Activated T-cell treated with anti-CD3 and anti-CD28 coated beads, Interleukin-2, amount 50 U/mL, for 72 hours (primary cell): ENCODE measurements around the gene PTPN13. TPM values are rescaled to one million over a fixed set of nuclear protein-coding genes. Genes with fewer than 3 reads are reported as not detected.
A peak's percentile ranks its signal among the peaks of the same experiment; 100 is the strongest.
"Not testable (repeated sequence)": the region's sequence is repeated elsewhere in the genome, so short reads cannot be mapped to it uniquely, and the experiment has no call there.

Source experiments
- ATAC-seq, 2 donors: fragments of 150-1000 bp; cut with Tn5 transposase; replicated peaks in 1 of 2; 2 replicates each; pipeline ENCODE4 v1.10.0; 2021; ENCODE audit warnings: moderate library complexity in 2 of 2, mild to moderate bottlenecking in 1 of 2
- DNase-seq, 2 donors: peaks; one replicate each; pipeline ENCODE4 v3.0.0; 2021 to 2022; ENCODE audit warnings: mixed read lengths in 1 of 2
- H3K27ac Mint-ChIP-seq: one replicate; pipeline ENCODE4 v1.8.0; 2022; ENCODE audit warnings: mild to moderate bottlenecking, moderate library complexity, mixed read lengths
- H3K27me3 Mint-ChIP-seq: one replicate; pipeline ENCODE4 v1.8.0; 2022; ENCODE audit warnings: low read depth, mixed read lengths
- H3K36me3 Mint-ChIP-seq, 2 donors: one replicate each; pipeline ENCODE4 v1.8.0; 2022; ENCODE audit warnings: mixed read lengths in 2 of 2, mild to moderate bottlenecking in 1 of 2; ENCODE audit not compliant: insufficient read depth in 2 of 2
- H3K4me1 Mint-ChIP-seq: one replicate; pipeline ENCODE4 v1.8.0; 2022; ENCODE audit warnings: low read depth, mixed read lengths
- H3K4me3 Mint-ChIP-seq, 2 donors: one replicate each; pipeline ENCODE4 v1.8.0; 2022; ENCODE audit warnings: mild to moderate bottlenecking in 2 of 2, mixed read lengths in 2 of 2, moderate library complexity in 2 of 2
- H3K9me3 Mint-ChIP-seq, 2 donors: one replicate each; pipeline ENCODE4 v1.8.0; 2022; ENCODE audit warnings: mixed read lengths in 2 of 2
- total RNA-seq, 2 donors: library from RNA; stranded (reverse); gene quantifications; one replicate each; pipeline ENCODE4 v1.2.3, GENCODE V29; 2022

Gene PTPN13
- total RNA-seq, 2 donors from 2014 or later, result 2.4 to 7.8 TPM

GRCh38 chr4:86717651-86718050 is 123.5 kb downstream of the PTPN13 start:
- Mint-ChIP-seq H3K4me1 (no peaks in the 10 kb centered on the region), H3K36me3 (no peaks in the 10 kb centered on the region), H3K27ac (no peak overlapping the region), H3K27me3 (peaks cover 8% of the 10 kb centered on the region), H3K9me3 (no peaks in the 10 kb centered on the region), H3K4me3 (no peak overlapping the region)
- DNase-seq (no peak), ATAC-seq (no peak)

GRCh38 chr4:86718152-86718551 is 124.0 kb downstream of the PTPN13 start:
- DNase-seq (no peak), ATAC-seq (no peak)
- Mint-ChIP-seq H3K27ac (no peak overlapping the region), H3K36me3 (no peaks in the 10 kb centered on the region), H3K9me3 (no peaks in the 10 kb centered on the region), H3K4me1 (no peaks in the 10 kb centered on the region), H3K4me3 (no peak overlapping the region), H3K27me3 (peaks cover 8% of the 10 kb centered on the region)

GRCh38 chr4:86719149-86719548 is 125.0 kb downstream of the PTPN13 start:
- not testable (repeated sequence) for H3K36me3 Mint-ChIP-seq, DNase-seq, H3K9me3 Mint-ChIP-seq, H3K27ac Mint-ChIP-seq, H3K27me3 Mint-ChIP-seq, H3K4me1 Mint-ChIP-seq, ATAC-seq, H3K4me3 Mint-ChIP-seq

GRCh38 chr4:86720508-86721068 is 126.5 kb downstream of the PTPN13 start:
- Mint-ChIP-seq H3K27me3 (no peaks in the 10 kb centered on the region), H3K4me1 (no peaks in the 10 kb centered on the region), H3K9me3 (no peaks in the 10 kb centered on the region), H3K36me3 (no peaks in the 10 kb centered on the region), H3K4me3 (no peak overlapping the region), H3K27ac (no peak overlapping the region)
- ATAC-seq, result no peak
- no peak for DNase-seq

- no peaks in the 10 kb centered on the region for H3K9me3 Mint-ChIP-seq
- no peak for ATAC-seq
- DNase-seq, result no peak
- no peak overlapping the region for H3K4me3 Mint-ChIP-seq
- H3K4me1 Mint-ChIP-seq, result no peaks in the 10 kb centered on the region
- H3K27me3 Mint-ChIP-seq, result no peaks in the 10 kb centered on the region
- H3K27ac Mint-ChIP-seq, result no peak overlapping the region
- H3K36me3 Mint-ChIP-seq, result no peaks in the 10 kb centered on the region
These were observed 127.3 kb downstream of the PTPN13 start for GRCh38 chr4:86721412-86721811.

- H3K27ac Mint-ChIP-seq, result no peak overlapping the region
- H3K27me3 Mint-ChIP-seq, result peaks cover 13% of the 10 kb centered on the region
- H3K9me3 Mint-ChIP-seq, result peaks cover 3 to 9% of the 10 kb centered on the region in 2 donors
- ATAC-seq (no peak), DNase-seq (no peak)
- H3K4me1 Mint-ChIP-seq, result no peaks in the 10 kb centered on the region
- H3K36me3 Mint-ChIP-seq, result peaks cover 2 to 4% of the 10 kb centered on the region in 2 donors
- H3K4me3 Mint-ChIP-seq, result no peak overlapping the region
These were observed 136.2 kb downstream of the PTPN13 start for GRCh38 chr4:86730310-86730709.

- Mint-ChIP-seq H3K9me3 (peaks cover 4 to 7% of the 10 kb centered on the region in 2 donors), H3K27me3 (no peaks in the 10 kb centered on the region), H3K4me3 (no peak overlapping the region), H3K36me3 (no peaks in the 10 kb centered on the region), H3K4me1 (no peaks in the 10 kb centered on the region), H3K27ac (no peak overlapping the region)
- DNase-seq (no peak), ATAC-seq (no peak)
These were observed 143.1 kb downstream of the PTPN13 start for GRCh38 chr4:86737244-86737643.

GRCh38 chr4:86741846-86742245 is 147.7 kb downstream of the PTPN13 start:
- no peaks in the 10 kb centered on the region for H3K4me1 Mint-ChIP-seq
- no peaks in the 10 kb centered on the region for H3K36me3 Mint-ChIP-seq
- ATAC-seq (no peak), DNase-seq (no peak)
- H3K27ac Mint-ChIP-seq, result no peak overlapping the region
- H3K9me3 Mint-ChIP-seq, result peaks cover 4 to 7% of the 10 kb centered on the region in 2 donors
- H3K4me3 Mint-ChIP-seq, result no peak overlapping the region
- H3K27me3 Mint-ChIP-seq, result no peaks in the 10 kb centered on the region

- Mint-ChIP-seq H3K4me1 (no peaks in the 10 kb centered on the region), H3K27ac (no peak overlapping the region), H3K27me3 (no peaks in the 10 kb centered on the region), H3K36me3 (no peaks in the 10 kb centered on the region), H3K9me3 (peaks cover 4 to 7% of the 10 kb centered on the region in 2 donors), H3K4me3 (no peak overlapping the region)
- no peak for DNase-seq
- no peak for ATAC-seq
These were observed 150.5 kb downstream of the PTPN13 start for GRCh38 chr4:86744570-86744969.

- Mint-ChIP-seq H3K36me3 (no peaks in the 10 kb centered on the region), H3K9me3 (no peaks in the 10 kb centered on the region), H3K27ac (no peak overlapping the region), H3K4me1 (no peaks in the 10 kb centered on the region), H3K4me3 (no peak overlapping the region), H3K27me3 (no peaks in the 10 kb centered on the region)
- ATAC-seq (no peak), DNase-seq (no peak)
These were observed 155.0 kb downstream of the PTPN13 start for GRCh38 chr4:86749121-86749520.

GRCh38 chr4:86755388-86755787 is 161.3 kb downstream of the PTPN13 start:
- Mint-ChIP-seq H3K27ac (no peak overlapping the region), H3K4me1 (no peaks in the 10 kb centered on the region), H3K4me3 (no peak overlapping the region), H3K36me3 (no peaks in the 10 kb centered on the region), H3K9me3 (peaks cover 0 to 1% of the 10 kb centered on the region in 2 donors), H3K27me3 (no peaks in the 10 kb centered on the region)
- DNase-seq (no peak), ATAC-seq (peak in 1 of 2 donors; percentile 55)

- H3K27me3 Mint-ChIP-seq, result no peaks in the 10 kb centered on the region
- H3K4me1 Mint-ChIP-seq, result no peaks in the 10 kb centered on the region
- H3K9me3 Mint-ChIP-seq, result peaks cover 0 to 1% of the 10 kb centered on the region in 2 donors
- no peak overlapping the region for H3K27ac Mint-ChIP-seq
- H3K4me3 Mint-ChIP-seq, result no peak overlapping the region
- H3K36me3 Mint-ChIP-seq, result no peaks in the 10 kb centered on the region
- ATAC-seq, result no peak
- no peak for DNase-seq
These were observed 163.4 kb downstream of the PTPN13 start for GRCh38 chr4:86757468-86757867.

GRCh38 chr4:86759298-86759697 is 165.2 kb downstream of the PTPN13 start:
- no peak overlapping the region for H3K27ac Mint-ChIP-seq
- no peak for ATAC-seq
- H3K27me3 Mint-ChIP-seq, result no peaks in the 10 kb centered on the region
- peaks cover 0 to 1% of the 10 kb centered on the region in 2 donors for H3K9me3 Mint-ChIP-seq
- DNase-seq, result no peak
- H3K4me1 Mint-ChIP-seq, result no peaks in the 10 kb centered on the region
- no peaks in the 10 kb centered on the region for H3K36me3 Mint-ChIP-seq
- H3K4me3 Mint-ChIP-seq, result no peak overlapping the region

GRCh38 chr4:86762649-86763048 is 168.5 kb downstream of the PTPN13 start:
- Mint-ChIP-seq H3K36me3 (no peaks in the 10 kb centered on the region), H3K27me3 (no peaks in the 10 kb centered on the region)
- no peak for DNase-seq

More at GRCh38 chr4:86762649-86763048, 168.5 kb downstream of the PTPN13 start:
- H3K9me3 Mint-ChIP-seq, result no peaks in the 10 kb centered on the region
- ATAC-seq, result no peak
- no peak overlapping the region for H3K4me3 Mint-ChIP-seq
- no peak overlapping the region for H3K27ac Mint-ChIP-seq
- H3K4me1 Mint-ChIP-seq, result no peaks in the 10 kb centered on the region
